Measurements from ENCODE around the gene PHACTR1.
"Not testable (repeated sequence)": the region's sequence is repeated elsewhere in the genome, so short reads cannot be mapped to it uniquely, and the experiment has no call there.

The PHACTR1 gene

GRCh38 chr6:13299918-13300317, 583.4 kb downstream of the PHACTR1 start:
- no peak for DNase-seq

DNA sequence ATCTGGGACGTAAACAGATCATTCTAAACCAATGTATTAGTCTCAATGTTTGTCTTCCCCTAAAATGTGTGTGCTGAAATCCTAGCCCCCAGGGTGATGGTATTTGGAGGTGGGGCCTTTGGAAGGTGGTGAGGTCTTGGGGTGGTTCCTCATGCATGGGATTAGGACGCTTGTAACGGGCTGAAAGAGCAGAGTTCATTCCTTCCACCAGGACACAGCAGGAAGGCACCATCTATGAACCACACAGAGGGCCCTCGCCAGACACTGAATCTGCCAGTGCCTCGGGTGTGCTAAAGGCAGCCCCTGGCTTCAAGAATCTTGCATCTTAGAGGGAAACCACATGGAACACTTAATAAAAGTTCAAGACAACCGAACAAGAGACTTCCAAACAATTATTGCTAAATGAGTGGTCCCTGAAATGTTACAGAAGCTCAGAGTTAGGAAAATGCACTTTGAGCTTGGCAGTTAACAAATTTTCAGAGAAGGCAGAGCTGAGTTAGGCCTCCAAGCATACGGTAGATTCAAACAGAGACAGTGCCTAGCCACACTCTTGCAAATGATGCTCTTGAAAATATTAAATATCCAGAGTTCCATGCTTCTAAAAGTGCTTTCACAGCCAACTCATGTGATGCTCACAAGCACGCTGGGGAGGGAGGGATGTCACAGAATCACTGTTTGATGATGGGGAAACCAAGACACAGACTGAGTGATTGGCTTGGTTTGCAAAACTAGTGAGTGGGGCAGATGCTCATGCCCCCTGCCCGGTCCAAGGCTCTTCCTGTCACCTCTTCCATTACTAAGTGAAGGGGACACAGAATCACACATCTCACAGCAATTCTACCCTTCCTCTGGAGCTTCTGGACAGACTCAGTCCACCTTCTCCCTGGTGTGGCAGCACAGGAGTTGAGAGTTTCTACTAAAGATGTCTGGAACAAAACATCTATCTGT, 584.4 kb downstream of the PHACTR1 start:
- DNase-seq: no peak

DNA sequence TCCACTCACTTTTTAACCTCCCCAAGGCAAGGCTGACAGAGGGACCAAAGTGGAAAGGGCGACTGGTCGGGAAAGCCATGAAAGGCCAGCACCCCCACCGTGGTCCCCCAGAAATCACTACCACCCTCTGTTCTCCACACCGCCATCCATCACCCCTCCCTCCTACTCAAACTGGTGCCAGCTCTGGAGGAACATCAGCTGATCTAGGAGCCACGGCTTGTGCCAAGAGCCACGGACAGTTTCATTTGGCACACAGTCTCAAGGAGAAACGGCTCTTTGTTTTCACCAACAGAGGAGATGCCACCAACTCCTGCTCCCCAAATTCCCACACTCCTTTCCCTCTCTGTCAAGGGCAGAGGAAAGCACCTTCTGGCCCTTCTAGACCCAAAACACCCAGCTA, 585.7 kb downstream of the PHACTR1 start:
- DNase-seq: no peak

DNA sequence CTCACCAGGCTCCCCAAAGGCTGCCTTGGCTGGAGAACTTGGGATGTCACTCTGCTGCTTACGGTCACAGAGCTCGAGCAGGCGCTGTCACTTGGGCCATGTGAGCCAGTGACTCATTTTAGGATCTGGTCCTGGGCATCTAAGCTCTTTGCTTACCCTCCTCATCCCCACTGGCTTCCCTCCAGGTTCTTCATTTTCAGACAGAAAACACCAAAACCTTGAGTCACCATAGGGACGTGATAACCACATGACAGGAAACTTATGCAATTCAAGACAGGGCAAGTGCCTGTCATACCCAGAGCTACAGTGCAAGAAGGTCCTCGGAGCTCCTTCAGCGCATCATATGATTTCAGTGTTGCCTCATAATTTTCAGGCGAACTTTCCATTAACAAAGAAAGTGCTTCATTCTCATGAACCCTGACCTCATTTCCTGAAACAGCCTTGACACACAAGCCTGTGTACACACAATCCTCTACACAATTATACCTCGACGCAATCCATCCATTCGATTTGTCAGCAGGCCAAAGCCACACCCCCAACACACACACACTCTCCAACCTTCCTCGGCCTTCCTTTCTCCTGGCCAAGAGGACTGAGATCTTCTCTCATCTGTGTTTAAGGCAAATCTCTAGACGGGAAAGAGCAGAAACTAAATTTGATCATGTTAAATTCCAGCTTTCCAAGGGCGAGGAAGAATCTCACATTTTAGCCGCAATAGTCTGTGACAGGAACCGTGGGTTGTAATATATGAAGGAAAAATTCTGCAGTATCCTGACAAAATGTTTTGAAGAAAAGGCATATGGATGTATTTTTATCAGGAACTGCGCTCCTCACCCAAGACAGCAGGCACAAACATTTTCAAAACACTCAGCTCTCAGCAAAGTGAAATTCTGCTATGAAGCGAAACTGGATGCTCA, 586.4 kb downstream of the PHACTR1 start:
- no peak for DNase-seq

- no peak for DNase-seq
Measured at GRCh38 chr6:13303668-13304017, 587.1 kb downstream of the PHACTR1 start.

- no peak for DNase-seq
Measured at GRCh38 chr6:13304101-13304500, 587.5 kb downstream of the PHACTR1 start.

GRCh38 chr6:13304580-13305260, 588.2 kb downstream of the PHACTR1 start:
- DNase-seq: no peak

DNA sequence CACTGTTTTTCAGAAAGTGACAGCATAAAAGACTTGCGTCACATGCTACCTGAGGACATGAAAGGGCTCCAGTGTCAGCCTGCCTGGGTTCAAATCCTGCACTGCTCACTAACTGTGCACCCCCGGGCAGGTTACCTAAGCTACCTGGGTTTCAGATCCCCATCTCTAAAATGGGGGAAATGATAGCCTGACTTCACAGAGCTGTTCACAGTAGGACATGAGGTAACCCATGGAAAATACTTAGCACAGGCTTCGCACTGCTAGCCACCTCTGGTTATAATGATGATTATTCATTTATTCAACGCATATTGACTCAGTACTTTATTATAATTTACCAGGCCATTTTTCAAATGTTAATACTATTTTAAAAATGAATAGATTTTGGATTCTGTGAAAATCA, 588.7 kb downstream of the PHACTR1 start:
- no peak for DNase-seq

DNA sequence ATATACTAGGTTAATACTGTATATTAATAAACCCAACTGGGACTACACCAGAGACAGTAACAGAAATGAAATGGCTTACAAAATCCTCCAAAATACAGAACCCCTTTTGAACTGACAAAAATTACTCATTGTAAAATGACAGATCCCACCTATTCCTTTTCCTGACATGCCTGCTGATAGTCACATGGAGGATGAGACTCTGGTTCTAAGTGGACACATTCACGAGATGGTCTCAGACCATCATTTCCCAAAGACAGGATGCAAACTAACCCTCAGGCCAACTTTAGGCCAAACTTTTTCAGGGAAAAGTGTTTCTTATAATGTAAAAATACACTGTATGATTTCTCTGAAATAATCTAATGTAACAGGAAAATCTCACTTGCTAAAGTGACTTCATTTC, 589.2 kb downstream of the PHACTR1 start:
- no peak for DNase-seq

DNA sequence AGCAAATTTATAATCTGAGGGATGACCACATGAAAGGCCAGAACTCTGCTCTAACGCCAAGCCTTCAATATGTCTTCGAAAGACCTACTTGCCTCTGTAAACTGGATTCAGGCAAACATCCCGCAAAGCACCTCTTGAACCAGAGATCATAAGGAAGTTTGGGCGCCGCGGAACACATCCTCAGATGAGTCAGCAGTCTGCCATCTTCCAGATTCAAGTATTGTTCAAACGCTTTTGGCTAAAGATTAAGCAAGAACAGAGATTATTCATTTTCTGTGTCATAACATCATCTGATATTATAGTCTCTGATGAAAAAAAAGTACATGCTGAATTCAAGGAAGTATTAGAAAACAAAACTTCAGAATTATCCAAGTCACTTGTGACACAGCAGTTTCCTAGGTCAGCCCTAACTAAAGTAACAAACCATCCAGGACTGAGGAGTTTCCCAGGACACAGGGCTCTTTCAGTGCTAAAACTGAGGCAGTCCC, 591.0 kb downstream of the PHACTR1 start:
- DNase-seq: no peak

GRCh38 chr6:13308332-13308731, 591.8 kb downstream of the PHACTR1 start:
- no peak for DNase-seq

- DNase-seq: no peak
Measured at GRCh38 chr6:13311155-13311554, 594.6 kb downstream of the PHACTR1 start.

DNA sequence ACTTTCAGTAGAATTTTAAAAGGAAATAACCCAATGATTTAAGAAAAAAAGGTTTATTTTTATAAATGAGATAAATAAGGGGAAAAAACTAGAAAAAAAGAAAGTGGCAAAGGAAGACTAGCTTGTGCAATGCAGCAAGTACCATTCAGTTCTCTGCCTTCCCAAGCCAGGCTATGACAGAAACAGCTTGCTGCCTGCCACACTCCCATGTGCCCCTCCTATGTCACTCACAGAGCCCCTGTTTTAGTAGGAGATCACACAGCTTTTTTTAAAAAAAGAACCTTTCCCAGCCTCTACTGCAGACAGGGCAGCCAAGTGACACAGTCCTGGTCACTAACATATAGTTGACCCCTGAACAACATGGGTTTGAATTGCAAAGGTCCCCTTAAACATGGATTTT, 598.2 kb downstream of the PHACTR1 start:
- no peak for DNase-seq

GRCh38 chr6:13315896-13316295, 599.3 kb downstream of the PHACTR1 start:
- no peak for DNase-seq

- no peak for DNase-seq
Measured at GRCh38 chr6:13318821-13319220, 602.3 kb downstream of the PHACTR1 start.

- DNase-seq: no peak
Measured at GRCh38 chr6:13319891-13320564, 603.5 kb downstream of the PHACTR1 start.

DNA sequence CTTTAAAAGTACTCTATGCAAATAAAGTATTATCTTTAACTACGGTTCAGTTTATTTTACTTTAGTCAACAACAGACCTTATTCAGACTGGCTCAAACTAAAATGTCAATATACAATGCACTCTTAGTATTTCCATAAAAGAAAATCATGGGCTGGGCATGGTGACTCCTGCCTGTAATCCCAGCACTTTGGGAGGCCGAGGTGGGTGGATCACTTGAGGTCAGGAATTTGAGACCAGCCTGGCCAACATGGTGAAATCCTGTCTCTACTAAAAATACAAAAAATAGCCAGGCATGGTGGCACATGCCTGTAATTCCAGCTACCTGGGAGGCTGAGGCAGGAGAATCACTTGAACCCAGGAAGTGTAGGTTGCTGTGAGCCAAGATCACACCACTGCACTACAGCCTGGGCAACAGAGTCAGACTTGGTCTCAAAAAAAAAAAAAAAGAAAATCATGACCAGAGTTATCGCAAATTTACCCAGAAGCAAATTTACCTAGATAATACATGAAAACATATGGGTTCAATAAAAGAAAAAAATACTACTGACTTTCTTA, 609.5 kb downstream of the PHACTR1 start:
- DNase-seq: not testable (repeated sequence)

- no peak for DNase-seq
Measured at GRCh38 chr6:13327691-13328075, 611.1 kb downstream of the PHACTR1 start.

- peak; percentile 78 to 85 for DNase-seq
Measured at GRCh38 chr6:13328076-13328874, 611.7 kb downstream of the PHACTR1 start, which contains the start of gene TBC1D7. TBC1D7 (minus strand) TSS chr6:13328537; CDS start chr6:13326898, 1,639 bp downstream.

DNA sequence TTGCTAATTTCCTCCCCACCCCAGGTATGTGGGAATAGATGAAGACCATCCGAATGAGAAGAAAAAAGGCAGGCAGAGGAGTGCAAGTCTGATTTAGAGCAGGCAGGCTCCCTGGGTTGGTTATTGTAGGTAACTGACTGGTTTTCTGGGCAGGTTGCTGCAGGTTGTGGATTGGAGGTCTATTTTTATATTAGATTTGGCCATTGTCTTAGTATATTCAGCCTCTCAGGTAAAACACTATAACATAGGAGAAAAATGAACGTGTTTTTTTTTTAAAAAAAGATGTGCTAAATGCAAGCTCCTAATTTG, 612.3 kb downstream of the PHACTR1 start:
- peak in 1 of 2 experiments; percentile 44 for DNase-seq
